AG04450 (cell line): ENCODE results near the gene MOK. TPM values are rescaled to one million over a fixed set of nuclear protein-coding genes. Genes with fewer than 3 reads are reported as not detected.

ENCODE experiments used
- CTCF ChIA-PET: fragments of 300-600, 350-600 bp; formaldehyde crosslinking; extraction: SDS; loops from one replicate; lab custom pipeline; 2022; ENCODE audit warnings: antibody characterized with exemption, inconsistent platforms; lab: Charles Lee
- POLR2A ChIA-PET: fragments of 350-600 bp; formaldehyde crosslinking; extraction: SDS; loops from one replicate; lab custom pipeline; 2021; ENCODE audit warnings: antibody characterized with exemption, inconsistent platforms; lab: Yijun Ruan, JAX
- DNase-seq: peaks from one replicate; pipeline ENCODE4 v3.0.0-alpha.2; 2011; ENCODE audit warnings: low read depth, low spot score
- H3K27ac ChIP-seq: one replicate; pipeline ENCODE4 v1.5.1; 2012; ENCODE audit warnings: low read depth, low read length, control low read depth
- H3K27me3 ChIP-seq: one replicate; pipeline ENCODE4 v1.6.0; 2012; ENCODE audit warnings: low read length; ENCODE audit not compliant: control insufficient read depth, insufficient read depth
- H3K4me3 ChIP-seq: 2 replicates; pipeline ENCODE4 v1.5.1; 2011; ENCODE audit warnings: mild to moderate bottlenecking, low read depth, low read length, control low read depth
- H3K9me3 ChIP-seq: 2 replicates; pipeline ENCODE4 v1.5.1; 2012; ENCODE audit warnings: low read length; ENCODE audit not compliant: control insufficient read depth, insufficient read depth
- CTCF ChIP-seq: IDR thresholded peaks from 2 replicates; pipeline ENCODE4 v1.5.1; 2011; ENCODE audit warnings: low read depth, low read length, control low read depth, inconsistent platforms
- polyA plus RNA-seq: library from polyadenylated mRNA; depleted of rRNA; stranded (reverse); fragments of >200 nt; gene quantifications from 2 replicates; pipeline ENCODE4 v1.2.3, GENCODE V29; 2011

The MOK gene
- polyA plus RNA-seq, 1 experiment = 12.6 TPM

GRCh38 chr14:102288139-102288538 lies 16.8 kb downstream of the MOK start:
- CTCF ChIA-PET = no interaction called here

GRCh38 chr14:102285106-102285505 lies 19.9 kb downstream of the MOK start:
- ChIA-PET POLR2A (no interaction called here), CTCF (no interaction called here)
- no peak for DNase-seq
- Histone ChIP-seq H3K27me3 (no peaks in the 10 kb centered on the region), H3K4me3 (no peak overlapping the region), H3K9me3 (no peaks in the 10 kb centered on the region), H3K27ac (no peak overlapping the region)
- no peak for TF ChIP-seq CTCF

More at GRCh38 chr14:102288139-102288538, 16.8 kb downstream of the MOK start:
- H3K27me3 ChIP-seq = no peaks in the 10 kb centered on the region
- no peak for TF ChIP-seq CTCF
- no peak overlapping the region for H3K4me3 ChIP-seq
- POLR2A ChIA-PET = no interaction called here
- no peak overlapping the region for H3K27ac ChIP-seq
- no peaks in the 10 kb centered on the region for H3K9me3 ChIP-seq
- no peak for DNase-seq

- no peak for DNase-seq
- ChIA-PET POLR2A (interaction anchor here (0.5 to 1.0 kb wide), 2 partner anchors 69 to 590 kb away, joined by 4 read pairs; no protein-coding TSS in a partner anchor), CTCF (interaction anchor here (0.6 to 1.7 kb wide), 2 partner anchors 11 to 29 kb away, joined by 4 to 8 read pairs; no protein-coding TSS in a partner anchor)
- Histone ChIP-seq H3K4me3 (no peak overlapping the region), H3K27ac (no peak overlapping the region), H3K9me3 (no peaks in the 10 kb centered on the region), H3K27me3 (no peaks in the 10 kb centered on the region)
- TF ChIP-seq CTCF = no peak
These were observed 21.3 kb downstream of the MOK start for GRCh38 chr14:102283631-102284129.

GRCh38 chr14:102282751-102283465 lies 22.1 kb downstream of the MOK start:
- no peak overlapping the region for H3K27ac ChIP-seq
- CTCF ChIA-PET = interaction anchor here (0.6 to 1.7 kb wide), 2 partner anchors 12 to 1338 kb away, joined by 3 to 4 read pairs; no protein-coding TSS in a partner anchor
- no peaks in the 10 kb centered on the region for H3K9me3 ChIP-seq
- H3K27me3 ChIP-seq = no peaks in the 10 kb centered on the region
- DNase-seq = no peak
- no peak overlapping the region for H3K4me3 ChIP-seq
- no peak for TF ChIP-seq CTCF
- POLR2A ChIA-PET = interaction anchor here (1.0 kb wide), 1 partner anchor 68 kb away, joined by 4 read pairs; no protein-coding TSS in a partner anchor
